ENCODE measurements around the gene RUFY3.
"Not testable (repeated sequence)": the region's sequence is repeated elsewhere in the genome, so short reads cannot be mapped to it uniquely, and the experiment has no call there.

RUFY3 gene

DNA sequence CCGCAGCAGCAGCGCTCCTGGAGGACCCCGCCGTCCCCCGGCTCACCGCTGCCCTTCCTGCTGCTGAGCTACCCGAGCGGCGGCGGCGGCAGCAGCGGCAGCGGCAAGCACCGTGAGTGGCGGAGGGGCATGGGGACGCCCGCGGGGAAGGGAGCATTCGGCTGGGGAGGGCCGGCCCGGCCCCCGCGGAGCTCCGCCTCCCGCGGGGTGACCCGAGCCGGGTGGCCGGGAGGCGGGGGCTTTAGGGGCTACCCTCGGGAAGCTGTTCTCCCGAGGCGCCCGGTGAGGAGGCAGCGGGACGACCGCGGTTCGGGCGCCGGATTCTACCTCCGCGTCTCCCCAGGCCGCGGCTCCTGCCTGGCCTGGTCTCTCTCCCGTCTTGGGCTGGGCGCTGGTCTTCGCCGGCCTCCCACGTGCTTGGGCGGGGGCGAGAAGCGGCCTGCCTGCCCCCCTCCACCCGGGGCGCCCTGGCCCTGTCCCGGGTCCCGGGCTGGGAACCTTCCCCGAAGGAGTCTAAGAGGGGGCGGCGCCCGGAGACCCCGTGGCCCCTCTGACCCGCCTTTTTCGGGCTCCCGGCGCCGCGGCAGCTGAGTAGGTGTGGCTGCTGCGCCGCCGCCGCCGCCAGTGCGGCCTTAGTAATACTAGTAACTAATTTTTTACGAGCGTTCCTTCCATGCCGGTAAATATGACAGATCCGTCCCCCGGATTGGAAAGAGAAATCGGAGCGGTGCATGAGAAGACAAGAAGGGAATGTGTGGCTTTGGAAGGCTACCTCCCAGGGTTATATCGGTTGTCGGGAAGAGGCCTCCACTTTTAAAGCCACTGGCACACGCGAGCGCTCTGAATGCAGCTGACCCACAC lies 16.4 kb upstream of the RUFY3 start:
- peak; percentile 34 for DNase-seq

DNA sequence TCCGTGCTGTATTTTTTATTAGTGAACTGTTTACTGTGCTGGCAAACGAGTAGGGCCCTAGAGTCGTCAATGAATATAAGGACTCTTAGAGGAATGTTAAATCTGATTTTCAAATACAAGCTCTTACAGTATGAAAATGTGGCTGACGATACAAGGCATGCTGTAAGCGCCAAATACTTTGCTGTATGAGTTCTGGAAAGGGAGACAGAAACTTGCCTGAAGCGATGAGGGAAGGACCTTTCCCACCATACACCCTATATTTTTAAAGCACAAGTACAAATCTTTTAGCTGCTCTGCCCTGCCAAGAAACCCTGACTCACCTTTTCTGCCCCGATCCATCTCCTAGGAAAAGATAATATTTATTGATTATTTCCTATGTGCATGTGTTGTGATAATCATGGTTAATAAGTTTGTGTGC lies 15.7 kb upstream of the RUFY3 start:
- no peak for DNase-seq

DNA sequence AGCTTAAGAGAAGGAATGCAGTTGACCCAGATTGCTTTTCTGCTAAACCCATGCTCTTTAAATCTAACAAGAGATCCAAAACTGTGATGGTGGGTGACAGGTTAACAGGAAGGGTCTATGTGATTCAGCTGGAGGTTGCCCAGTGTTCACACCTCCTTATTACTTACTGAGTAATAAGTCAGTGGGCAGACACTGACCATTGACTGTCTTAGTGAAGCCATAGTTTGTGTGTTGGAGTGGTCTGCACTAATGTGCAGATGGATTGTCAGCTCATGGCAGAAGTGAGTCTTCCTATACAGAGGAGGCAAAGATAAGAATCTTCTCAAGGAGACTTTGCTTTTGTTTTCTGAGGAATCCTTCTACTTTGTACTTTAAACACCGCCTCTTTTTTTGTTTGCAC lies 15.2 kb upstream of the RUFY3 start:
- no peak for DNase-seq

DNA sequence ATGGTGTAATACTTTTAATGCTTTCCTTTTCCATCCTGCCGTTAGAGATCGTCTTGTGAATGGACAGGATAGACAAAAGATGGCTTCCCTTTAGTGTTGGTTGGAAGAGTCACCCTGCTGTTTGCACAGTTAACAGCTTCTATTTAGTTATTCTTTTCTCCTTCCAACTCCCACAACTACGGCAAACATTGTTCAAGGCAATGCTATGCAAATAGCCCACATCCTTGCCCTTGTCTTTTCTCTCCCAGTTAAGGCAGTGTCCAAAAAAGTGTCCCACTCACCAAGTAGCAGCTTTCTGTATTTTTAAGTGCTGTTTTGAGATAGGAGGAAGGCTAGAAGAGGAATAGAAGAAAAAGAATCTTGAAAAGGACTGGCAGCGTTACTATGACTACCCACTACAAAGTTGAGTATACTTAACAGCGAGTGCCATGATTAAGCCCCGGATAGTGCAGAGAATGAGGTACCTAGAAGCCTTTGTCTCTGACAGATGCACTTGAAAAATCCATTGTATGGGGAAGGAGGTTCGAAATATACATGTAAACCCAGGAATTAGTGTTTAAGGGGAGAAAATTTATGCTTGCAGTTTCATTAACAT lies 12.1 kb upstream of the RUFY3 start:
- DNase-seq: no peak

DNA sequence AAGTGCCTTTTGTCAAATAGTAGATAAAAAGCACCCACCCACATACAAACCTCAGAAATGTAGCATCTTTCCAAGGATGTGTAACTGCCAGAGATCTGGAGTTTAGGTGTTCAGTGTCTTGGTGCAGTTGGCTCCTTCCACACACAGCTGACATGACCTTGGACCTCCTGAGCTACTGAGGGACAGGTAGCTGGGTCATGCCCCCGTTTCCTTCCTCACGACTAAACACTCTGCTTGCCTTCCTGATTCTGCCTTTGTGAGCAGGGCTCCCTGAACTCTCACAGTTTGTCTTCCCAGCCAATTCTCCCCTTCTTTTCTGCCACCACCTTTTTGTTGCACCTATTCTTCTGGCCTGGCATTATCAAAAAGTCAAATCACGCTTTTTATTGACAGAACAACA lies 10.2 kb upstream of the RUFY3 start:
- no peak for DNase-seq

DNA sequence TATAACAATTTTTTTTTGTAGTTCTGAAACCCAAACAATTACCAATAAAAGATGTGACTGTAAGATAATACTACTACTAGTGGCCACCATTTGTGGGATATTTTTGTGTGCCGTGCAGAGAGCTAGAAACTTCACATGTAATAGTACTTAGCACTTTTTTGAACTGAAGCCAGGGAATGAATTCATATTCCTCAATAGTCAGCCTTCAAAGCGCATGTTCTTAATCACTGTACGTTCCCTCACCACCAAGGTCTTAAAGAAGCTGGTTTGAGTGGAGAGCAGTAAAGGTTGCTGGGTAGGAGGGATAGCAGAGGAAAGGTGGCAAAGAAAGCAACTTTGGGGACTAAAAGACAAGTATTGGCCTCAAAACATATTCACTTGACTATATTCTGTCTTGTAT lies 9.6 kb upstream of the RUFY3 start:
- DNase-seq: no peak

DNA sequence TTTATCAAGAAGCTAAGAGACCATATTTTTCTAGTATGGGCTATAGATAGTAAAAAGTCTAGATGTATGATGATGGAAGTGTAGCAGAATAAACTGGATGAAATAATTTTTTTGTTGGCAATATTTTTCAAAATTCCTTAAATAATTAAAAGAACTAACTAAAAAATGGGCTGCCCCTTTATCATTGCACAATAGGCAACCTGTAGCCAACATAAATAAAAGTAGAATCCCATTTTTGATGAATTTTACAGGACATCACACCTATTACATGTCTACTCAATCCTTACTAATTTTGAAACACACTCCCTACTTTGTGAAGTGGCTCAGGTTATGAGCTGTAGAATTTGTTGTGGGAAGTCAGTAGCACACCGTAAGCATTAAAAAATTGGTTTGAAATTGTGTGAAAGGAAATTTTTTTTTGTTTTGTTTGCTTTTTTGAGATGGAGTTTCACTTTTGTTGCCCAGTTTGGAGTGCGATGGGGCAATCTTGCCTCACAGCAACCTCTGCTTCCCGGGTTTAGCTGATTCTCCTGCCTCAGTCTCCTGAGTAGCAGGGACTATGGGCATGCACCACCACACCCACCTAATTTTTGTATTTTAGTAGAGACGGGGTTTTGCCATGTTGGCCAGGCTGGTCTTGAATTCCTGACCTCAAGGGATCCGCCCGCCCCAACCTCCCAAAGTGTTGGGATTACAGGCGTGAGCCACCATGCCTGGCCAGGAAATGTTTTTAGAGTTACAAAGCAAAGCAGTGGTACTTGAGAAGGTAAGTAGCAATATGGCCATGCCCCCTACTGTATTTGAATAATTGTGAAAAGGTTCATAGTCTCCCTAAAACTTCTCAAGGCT lies 8.9 kb upstream of the RUFY3 start:
- DNase-seq: no peak

DNA sequence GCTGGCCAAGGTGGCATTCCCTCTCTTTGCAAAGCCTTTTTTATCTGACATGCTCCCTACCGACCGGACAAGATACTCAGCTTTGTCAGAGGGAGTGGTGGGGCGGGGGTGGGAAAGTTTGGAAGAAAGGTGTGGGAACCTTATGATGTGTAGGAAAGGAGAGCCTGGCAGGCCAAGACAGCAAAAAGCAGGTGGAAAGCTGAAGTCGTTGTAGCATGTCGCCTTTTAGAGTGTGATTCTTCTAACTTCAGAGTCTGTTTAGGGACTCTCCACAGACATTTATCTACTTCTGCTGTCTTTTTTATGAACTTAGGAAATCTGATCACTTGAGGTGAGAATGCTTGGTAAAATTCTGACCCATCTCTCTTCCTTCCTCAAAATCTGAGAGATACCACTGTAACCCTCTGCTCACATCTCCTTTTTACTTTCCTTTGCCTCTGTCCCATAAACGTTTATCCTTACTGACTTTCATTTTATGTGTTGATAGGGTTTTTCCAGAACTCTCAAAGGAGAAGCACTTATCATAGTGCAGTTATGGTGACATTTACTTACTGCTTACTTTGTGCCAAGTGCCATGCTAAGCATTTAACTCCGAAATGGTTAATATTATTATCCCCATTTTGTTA lies 8.2 kb upstream of the RUFY3 start:
- DNase-seq: no peak

DNA sequence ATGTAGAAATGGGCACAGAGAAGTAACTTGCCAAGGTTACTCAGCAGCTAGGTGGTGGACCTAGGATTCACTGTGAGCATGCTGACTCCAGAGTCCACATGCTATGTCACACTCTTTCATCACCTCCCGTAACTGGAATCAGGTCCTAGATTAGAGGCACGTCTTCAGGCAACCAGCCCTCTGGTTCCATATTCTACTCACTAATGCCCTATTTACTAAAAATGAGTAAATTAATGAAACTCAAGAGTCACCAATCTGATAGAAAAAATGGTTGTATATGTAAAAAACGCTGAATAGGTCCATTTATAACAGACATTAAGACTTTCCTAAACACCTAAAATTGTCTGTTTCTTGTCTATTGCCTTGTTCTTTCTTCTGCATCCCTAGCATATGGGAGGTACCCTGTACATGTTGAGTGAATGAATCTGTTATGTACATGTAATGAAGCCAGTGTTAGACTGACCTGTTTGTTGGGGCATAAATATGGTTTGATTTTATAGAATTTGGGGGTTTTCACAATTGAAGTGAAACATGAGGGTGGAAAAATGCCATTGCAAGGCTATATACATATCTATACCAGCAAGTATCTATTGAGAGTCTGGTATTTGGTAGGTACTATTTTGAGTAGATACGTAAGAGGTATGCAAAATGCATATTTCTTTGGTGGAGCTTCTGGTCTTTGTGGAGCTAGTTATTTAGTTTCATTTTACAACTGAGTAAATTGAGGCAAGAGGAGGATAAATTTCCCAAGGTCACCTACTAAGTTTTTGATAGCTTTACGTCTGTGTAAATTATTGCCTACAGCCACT lies 7.5 kb upstream of the RUFY3 start:
- no peak for DNase-seq

DNA sequence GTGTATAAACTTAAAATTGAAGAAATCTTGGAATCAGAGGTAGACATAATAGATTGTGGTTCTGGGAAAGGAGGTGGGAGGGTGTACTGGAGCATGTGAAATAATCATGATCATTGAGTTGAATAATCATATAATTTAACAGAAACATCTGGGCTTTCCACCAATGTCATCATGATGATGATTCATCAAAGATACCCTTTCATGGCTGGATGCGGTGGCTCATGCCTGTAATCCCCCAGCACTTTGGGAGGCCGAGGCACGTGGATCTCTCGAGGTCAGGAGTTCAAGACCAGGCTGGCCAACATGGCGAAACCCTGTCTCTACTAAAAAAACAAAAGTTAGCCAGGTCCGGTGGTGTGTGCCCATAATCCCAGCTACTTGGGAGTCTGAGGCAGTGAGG lies 6.7 kb upstream of the RUFY3 start:
- DNase-seq: no peak

DNA sequence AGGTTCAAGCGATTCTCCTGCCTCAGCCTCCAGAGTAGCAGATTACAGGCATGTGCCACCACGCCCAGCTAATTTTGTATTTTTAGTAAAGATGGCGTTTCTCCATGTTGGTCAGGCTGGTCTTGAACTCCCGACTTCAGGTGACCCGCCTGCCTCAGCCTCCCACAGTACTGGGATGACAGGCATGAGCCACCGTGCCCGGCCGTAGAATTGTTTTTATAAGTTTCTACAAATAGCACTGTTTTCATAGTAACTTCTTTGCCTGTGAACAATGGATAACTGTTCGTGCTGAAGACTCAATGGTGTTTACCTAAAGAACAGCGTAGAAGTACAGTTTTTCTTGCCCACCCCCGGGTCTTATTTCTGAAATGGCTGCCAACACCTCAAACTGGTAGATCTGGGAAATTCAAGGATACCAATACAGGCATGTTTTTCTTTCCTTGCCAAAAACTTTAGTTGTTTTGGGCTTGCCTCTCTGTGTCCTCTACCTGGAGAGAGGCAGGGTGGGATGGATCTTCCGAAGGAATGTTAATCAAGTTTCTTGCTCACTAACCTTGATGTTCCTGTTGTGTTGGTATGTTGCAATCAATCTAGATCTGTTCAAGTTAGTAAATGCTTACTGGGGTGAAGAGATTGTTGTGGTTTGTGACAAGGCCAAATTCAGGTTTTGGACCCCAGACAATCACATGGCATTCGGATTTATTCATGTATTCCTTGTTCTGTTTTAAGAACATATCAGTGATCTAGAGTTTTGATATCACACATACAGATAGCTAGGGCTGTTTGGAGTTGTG lies 2.8 kb upstream of the RUFY3 start:
- DNase-seq: no peak

DNA sequence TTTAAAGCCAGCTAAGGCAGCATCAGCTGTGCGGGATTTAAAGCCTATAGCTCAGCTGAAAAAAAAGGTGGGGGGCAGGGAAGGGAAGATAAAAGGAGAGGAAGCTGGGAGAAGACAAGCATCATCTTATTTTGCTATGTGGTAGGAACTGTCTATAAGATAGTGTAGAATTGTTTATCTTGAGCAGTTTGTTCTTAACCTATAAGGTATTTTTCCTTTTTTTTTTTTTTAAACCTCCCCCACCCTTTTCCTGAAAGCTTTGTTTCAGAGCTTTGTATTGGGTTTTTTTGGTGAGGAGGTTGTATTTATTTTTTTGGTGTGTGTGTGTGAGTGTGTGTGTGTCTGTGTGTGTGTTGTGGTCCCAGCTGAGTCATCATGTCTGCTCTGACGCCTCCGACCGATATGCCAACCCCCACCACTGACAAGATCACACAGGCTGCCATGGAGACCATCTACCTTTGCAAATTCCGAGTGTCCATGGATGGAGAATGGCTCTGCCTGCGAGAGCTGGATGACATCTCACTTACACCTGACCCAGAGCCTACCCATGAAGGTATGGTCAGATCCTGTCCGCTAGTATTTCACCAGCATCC lies 531 bp downstream of the RUFY3 start:
- DNase-seq: no peak

DNA sequence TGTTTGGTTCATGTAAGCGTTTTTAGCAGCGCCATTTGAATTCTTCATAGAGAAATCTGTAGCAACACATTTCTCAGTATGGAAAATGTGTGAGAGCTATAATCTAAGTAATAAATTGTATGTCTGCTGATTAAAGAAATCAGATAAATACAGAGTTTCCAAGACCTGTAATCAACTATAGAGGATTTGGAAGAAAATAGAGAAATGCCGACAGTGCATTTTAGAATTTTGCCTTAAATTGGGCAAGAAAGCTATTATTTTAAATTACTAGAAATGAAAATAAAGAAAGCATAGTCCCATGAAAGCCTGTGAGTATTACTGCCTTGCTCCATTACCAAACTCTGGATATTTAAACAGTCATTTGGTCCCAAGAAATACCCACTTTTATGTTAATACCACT lies 2.7 kb downstream of the RUFY3 start:
- DNase-seq: no peak

DNA sequence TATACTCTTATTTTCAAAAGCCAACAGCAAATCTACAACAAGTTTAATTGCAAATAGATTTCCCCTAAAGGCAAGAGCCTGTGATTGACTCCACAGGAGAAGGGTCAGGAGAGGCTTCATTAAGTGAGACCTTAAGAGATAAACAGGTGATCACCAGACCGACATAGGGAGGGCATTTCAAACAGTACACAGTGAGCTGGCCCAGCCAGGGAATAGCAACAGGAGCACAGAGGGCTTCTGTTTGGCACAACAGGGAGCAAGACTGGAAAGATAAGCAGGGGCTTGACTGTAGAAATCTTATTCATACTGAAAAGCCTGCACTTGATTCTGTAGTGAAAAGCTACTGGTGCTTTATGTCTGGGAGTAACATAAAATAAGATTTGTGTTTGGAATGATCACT lies 3.9 kb downstream of the RUFY3 start:
- DNase-seq: no peak

DNA sequence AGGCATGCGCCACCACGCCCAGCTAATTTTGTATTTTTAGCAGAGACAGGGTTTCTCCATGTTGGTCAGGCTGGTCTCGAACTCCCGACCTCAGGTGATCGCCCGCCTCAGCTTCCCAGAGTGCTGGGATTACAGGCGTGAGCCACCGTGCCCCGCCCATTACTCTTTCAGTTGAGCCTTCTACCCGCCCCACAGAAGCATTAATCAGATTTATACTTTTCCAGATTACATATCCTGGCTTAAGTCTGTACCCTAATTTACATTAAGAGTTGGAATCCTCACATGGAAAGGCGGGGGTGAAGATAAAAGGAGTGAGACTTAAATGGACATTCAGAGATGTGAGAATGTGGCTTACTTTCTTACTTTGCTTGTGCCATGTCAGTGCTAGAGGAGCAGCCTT lies 4.8 kb downstream of the RUFY3 start:
- not testable (repeated sequence) for DNase-seq

DNA sequence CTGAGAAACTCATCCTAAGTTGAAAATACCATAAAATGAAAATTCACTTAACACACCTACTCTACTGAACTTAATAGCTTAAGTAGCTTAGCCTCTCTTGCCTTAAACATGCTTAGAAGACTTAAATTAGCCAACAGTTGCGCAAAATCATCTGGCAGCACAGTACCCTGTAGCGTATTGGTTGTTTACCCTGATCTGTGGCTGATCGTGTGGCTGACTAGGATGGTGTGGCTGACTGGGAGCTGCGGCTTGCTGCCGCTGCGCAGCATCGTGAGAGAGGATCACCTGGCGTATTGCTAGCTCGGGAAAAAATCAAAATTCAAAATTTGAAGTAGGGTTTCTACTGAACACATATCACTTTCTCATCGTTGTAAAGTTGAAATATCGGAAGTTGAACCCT lies 6.3 kb downstream of the RUFY3 start:
- no peak for DNase-seq

DNA sequence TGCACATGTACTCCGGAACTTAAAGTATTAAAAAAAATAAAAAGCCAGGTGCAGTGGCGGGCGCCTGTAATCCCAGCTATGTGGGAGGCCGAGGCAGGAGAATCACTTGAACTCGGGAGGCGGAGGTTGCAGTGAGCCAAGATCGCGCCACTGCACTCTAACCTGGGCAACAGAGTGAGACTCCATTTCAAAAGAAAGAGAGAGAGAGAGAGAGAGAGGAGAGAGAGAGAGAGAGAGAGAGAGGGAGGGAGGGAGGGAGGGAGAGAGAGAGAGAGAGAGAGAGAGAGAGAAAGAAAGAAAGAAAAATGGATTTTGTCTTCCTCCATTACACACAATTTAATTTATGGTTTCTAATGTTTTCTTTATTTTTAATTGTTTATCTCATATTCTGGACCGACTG lies 11.1 kb downstream of the RUFY3 start:
- not testable (repeated sequence) for DNase-seq

DNA sequence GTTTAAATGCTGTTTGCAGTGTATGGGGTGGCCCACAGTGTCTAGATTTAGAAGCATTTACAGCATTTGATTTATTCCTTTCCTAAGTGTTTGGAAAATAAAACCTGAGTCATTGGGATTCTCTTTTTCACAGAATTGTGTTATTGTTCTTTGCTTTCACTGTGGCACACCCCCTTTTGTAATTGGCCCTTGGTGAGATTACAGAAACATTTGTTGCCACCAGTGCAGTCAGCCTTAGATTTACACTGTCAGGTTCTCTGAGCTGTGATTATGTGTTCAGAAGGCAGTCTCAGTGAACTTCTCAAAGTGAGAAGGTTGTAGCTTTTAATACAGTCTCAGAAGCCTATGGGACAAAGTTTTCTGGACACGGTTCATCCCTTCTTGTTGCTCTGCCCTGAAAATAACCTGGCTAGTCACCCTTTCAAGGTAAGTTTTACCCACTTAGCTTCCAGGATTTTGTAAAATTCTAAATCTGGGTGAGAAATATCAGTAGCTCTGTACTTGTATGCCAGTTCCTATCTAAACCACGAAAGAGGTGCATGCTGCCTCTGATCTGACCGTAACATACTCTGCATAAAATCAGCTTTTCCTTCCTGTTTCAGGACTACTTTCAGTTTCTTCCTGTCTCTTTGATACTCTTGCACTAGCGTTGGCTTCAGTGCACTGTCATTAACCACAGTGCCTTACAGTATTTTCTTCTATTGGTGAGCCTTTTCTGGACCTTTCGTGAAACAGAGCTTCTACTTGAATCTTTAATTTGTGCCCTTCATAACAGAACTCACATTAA lies 12.6 kb downstream of the RUFY3 start:
- DNase-seq: no peak

DNA sequence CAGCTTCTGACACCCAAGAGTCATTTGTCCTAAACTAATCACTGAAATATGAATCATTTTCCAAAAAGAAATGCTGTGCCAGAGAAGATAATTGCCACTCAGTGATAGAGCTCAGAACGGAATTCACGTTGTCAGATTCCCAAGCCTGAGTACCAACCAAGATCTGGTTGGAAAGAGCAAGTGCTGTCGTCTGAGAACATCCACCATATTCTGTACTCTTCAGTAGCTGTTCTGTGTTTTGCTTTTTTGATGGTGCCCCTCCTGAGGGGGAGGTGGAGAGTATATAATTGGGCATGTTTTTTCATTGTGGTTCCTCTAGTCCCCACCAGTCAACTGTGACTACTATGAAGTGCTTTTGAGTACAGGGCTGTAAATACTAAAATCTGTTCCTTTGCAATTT lies 13.2 kb downstream of the RUFY3 start:
- DNase-seq: no peak

DNA sequence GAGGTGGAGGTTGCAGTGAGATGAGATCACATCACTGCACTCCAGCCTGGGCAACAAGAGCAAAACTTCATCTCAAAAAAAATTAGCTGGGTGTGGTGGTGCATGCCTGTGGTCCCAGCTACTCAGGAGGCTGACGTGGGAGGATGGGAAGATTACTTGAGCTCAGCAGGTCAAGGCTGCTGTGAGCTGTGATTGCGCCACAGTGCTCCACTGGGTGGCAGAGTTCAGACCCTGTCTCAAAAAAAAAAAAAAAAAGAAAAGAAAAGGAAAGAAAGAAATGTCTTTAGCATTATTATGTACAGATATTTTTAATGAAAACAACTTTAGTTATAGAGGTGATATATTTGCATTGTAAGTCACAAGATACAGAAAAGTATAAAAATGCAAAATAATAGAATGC lies 14.2 kb downstream of the RUFY3 start:
- not testable (repeated sequence) for DNase-seq

All from NCI-H446 treated with DMSO at 0.1 percent for 48 hours (cell line).